Common myeloid progenitor, CD34-positive (primary cell): ENCODE results near the gene LGR6.

ENCODE experiments used
- CTCF ChIA-PET: fragments of 350-600 bp; sonication (Branson Sonifier 250); formaldehyde crosslinking; loops from one replicate; lab custom pipeline; 2021; ENCODE audit warnings: antibody characterized with exemption; lab: Charles Lee
- POLR2A ChIA-PET: fragments of 350-600 bp; sonication (Branson Sonifier 250); formaldehyde crosslinking; loops from one replicate; lab custom pipeline; 2021; ENCODE audit warnings: antibody characterized with exemption; lab: Charles Lee
- DNase-seq, 3 donors: peaks; one replicate each; pipeline versions ENCODE4 v3.0.0 to v3.0.0-alpha.2; 2013
- H3K27ac ChIP-seq, 2 experiments: 1 replicate in 1 of 2; 2 replicates in 1 of 2; pipeline ENCODE4 v1.7.0; 2013; ENCODE audit warnings: inconsistent platforms in 2 of 2, low read length in 2 of 2, mild to moderate bottlenecking in 2 of 2, low read depth in 1 of 2, moderate library complexity in 1 of 2; ENCODE audit not compliant: severe bottlenecking in 2 of 2, insufficient read depth in 1 of 2, poor library complexity in 1 of 2
- H3K27me3 ChIP-seq, 5 experiments: replicated peaks in 2 of 5; 1 replicate in 3 of 5; 2 replicates in 2 of 5; pipeline versions ENCODE4 v1.6.1 to v1.7.0; 2013; ENCODE audit warnings: low read length in 4 of 5, mild to moderate bottlenecking in 2 of 5, moderate library complexity in 2 of 5, inconsistent platforms in 1 of 5; ENCODE audit not compliant: insufficient read depth in 5 of 5, control insufficient read depth in 4 of 5
- H3K36me3 ChIP-seq, 4 experiments: 1 replicate in 2 of 4; 2 replicates in 2 of 4; pipeline versions ENCODE4 v1.6.1 to v1.7.0; 2013; ENCODE audit warnings: low read length in 3 of 4, control low read depth in 1 of 4, mild to moderate bottlenecking in 1 of 4; ENCODE audit not compliant: control insufficient read depth in 4 of 4, insufficient read depth in 4 of 4
- H3K4me1 ChIP-seq, 4 experiments: 1 replicate in 3 of 4; 2 replicates in 1 of 4; pipeline versions ENCODE4 v1.6.1 to v1.7.1; 2013; ENCODE audit warnings: low read length in 3 of 4, mild to moderate bottlenecking in 3 of 4, control low read depth in 1 of 4, inconsistent platforms in 1 of 4, moderate library complexity in 1 of 4; ENCODE audit not compliant: control insufficient read depth in 4 of 4, insufficient read depth in 4 of 4; ENCODE audit errors: control extremely low read depth in 1 of 4
- H3K4me3 ChIP-seq, 7 experiments: 1 replicate in 4 of 7; 2 replicates in 3 of 7; pipeline versions ENCODE4 v1.5.1 to v1.7.0; 2013; ENCODE audit warnings: mild to moderate bottlenecking in 7 of 7, low read length in 6 of 7, moderate library complexity in 6 of 7, inconsistent platforms in 2 of 7, low read depth in 2 of 7, control low read depth in 1 of 7; ENCODE audit not compliant: insufficient read depth in 4 of 7, control insufficient read depth in 1 of 7; ENCODE audit errors: extremely low read depth in 1 of 7
- H3K9me3 ChIP-seq, 5 experiments: 1 replicate in 4 of 5; 2 replicates in 1 of 5; pipeline versions ENCODE4 v1.6.1 to v1.7.1; 2013; ENCODE audit warnings: low read length in 4 of 5, mild to moderate bottlenecking in 2 of 5, inconsistent platforms in 1 of 5, low read depth in 1 of 5, moderate library complexity in 1 of 5; ENCODE audit not compliant: control insufficient read depth in 4 of 5, insufficient read depth in 2 of 5; ENCODE audit errors: control extremely low read depth in 1 of 5
- WGBS: methylation state at CpG from one replicate; pipeline ENCODE4 v1.1.5; 2013; ENCODE audit not compliant: insufficient coverage; 5-methylcytosine and 5-hydroxymethylcytosine counted together

Gene LGR6

GRCh38 chr1:202276081-202276715 is 82.6 kb downstream of the LGR6 start:
- no peak for DNase-seq
- 99% methylated on average over 11 of the region's 11 CpGs for WGBS
- Histone ChIP-seq H3K4me3 (no peak overlapping the region), H3K27ac (no peak overlapping the region), H3K4me1 (peaks cover 0 to 14% (median 5%) of the 10 kb centered on the region in 4 experiments), H3K27me3 (peaks cover 0 to 33% (median 16%) of the 10 kb centered on the region in 5 experiments), H3K36me3 (no peaks in the 10 kb centered on the region), H3K9me3 (no peaks in the 10 kb centered on the region)
- ChIA-PET CTCF (interaction anchor here (0.8 to 5.4 kb wide), 5 partner anchors 12 to 121 kb away, joined by 3 to 47 read pairs (median 4); no protein-coding TSS in a partner anchor), POLR2A (no interaction called here)

- Histone ChIP-seq H3K36me3 (no peaks in the 10 kb centered on the region), H3K9me3 (no peaks in the 10 kb centered on the region), H3K27ac (no peak overlapping the region), H3K4me3 (no peak overlapping the region), H3K4me1 (peaks cover 0 to 21% (median 7%) of the 10 kb centered on the region in 4 experiments), H3K27me3 (peaks cover 0 to 36% (median 16%) of the 10 kb centered on the region in 5 experiments)
- ChIA-PET CTCF (interaction anchor here (0.8 to 2.9 kb wide), 3 partner anchors 39 to 122 kb away, joined by 3 to 11 read pairs (median 3); no protein-coding TSS in a partner anchor), POLR2A (no interaction called here)
- WGBS = 98% methylated on average over 3 of the region's 3 CpGs
- no peak for DNase-seq
Observed at GRCh38 chr1:202276920-202277319, 83.3 kb downstream of the LGR6 start.

GRCh38 chr1:202278751-202279150 is 85.2 kb downstream of the LGR6 start:
- Histone ChIP-seq H3K4me1 (peaks cover 6 to 39% (median 17%) of the 10 kb centered on the region in 4 experiments), H3K36me3 (no peaks in the 10 kb centered on the region), H3K27me3 (peaks cover 0 to 41% (median 22%) of the 10 kb centered on the region in 5 experiments), H3K27ac (no peak overlapping the region), H3K9me3 (no peaks in the 10 kb centered on the region), H3K4me3 (no peak overlapping the region)
- ChIA-PET CTCF (interaction anchor here (0.8 to 2.9 kb wide), 7 partner anchors 9 to 79 kb away, joined by 3 to 11 read pairs (median 4); no protein-coding TSS in a partner anchor), POLR2A (no interaction called here)
- no CpG with 5 or more reads among the region's 2 CpGs for WGBS
- no peak for DNase-seq

GRCh38 chr1:202279806-202280205 is 86.2 kb downstream of the LGR6 start:
- Histone ChIP-seq H3K27ac (no peak overlapping the region), H3K4me3 (no peak overlapping the region), H3K4me1 (peaks cover 6 to 36% (median 17%) of the 10 kb centered on the region in 4 experiments), H3K9me3 (no peaks in the 10 kb centered on the region), H3K36me3 (no peaks in the 10 kb centered on the region), H3K27me3 (peaks cover 0 to 46% (median 30%) of the 10 kb centered on the region in 5 experiments)
- no peak for DNase-seq
- POLR2A ChIA-PET = no interaction called here
- CTCF ChIA-PET = interaction anchor here (2.3 to 2.9 kb wide), 2 partner anchors 12 to 36 kb away, joined by 9 to 11 read pairs; no protein-coding TSS in a partner anchor
- WGBS = 94% methylated on average over 2 of the region's 2 CpGs

GRCh38 chr1:202280595-202280994 is 87.0 kb downstream of the LGR6 start:
- Histone ChIP-seq H3K4me1 (peaks cover 6 to 36% (median 17%) of the 10 kb centered on the region in 4 experiments), H3K27me3 (peaks cover 0 to 54% (median 38%) of the 10 kb centered on the region in 5 experiments)
- CTCF ChIA-PET = interaction anchor here (1.1 to 2.3 kb wide), 3 partner anchors 10 to 35 kb away, joined by 3 to 9 read pairs (median 6); no protein-coding TSS in a partner anchor

GRCh38 chr1:202281316-202282024 is 87.9 kb downstream of the LGR6 start:
- Histone ChIP-seq H3K9me3 (no peaks in the 10 kb centered on the region), H3K36me3 (no peaks in the 10 kb centered on the region), H3K27ac (no peak overlapping the region), H3K4me1 (peaks cover 6 to 36% (median 17%) of the 10 kb centered on the region in 4 experiments), H3K27me3 (peaks cover 0 to 62% (median 35%) of the 10 kb centered on the region in 5 experiments), H3K4me3 (peak overlapping the region in 1 of 7 experiments; percentile 12)
- DNase-seq = peak in 1 of 3 donors; percentile 20
- ChIA-PET CTCF (interaction anchor here (0.8 to 3.5 kb wide), 8 partner anchors 8 to 92 kb away, joined by 3 to 23 read pairs (median 4); no protein-coding TSS in a partner anchor), POLR2A (no interaction called here)
- WGBS = 0% methylated on average over 1 of the region's 5 CpGs

More at GRCh38 chr1:202280595-202280994, 87.0 kb downstream of the LGR6 start:
- POLR2A ChIA-PET = no interaction called here
- no peak for DNase-seq
- Histone ChIP-seq H3K4me3 (no peak overlapping the region), H3K36me3 (no peaks in the 10 kb centered on the region), H3K9me3 (no peaks in the 10 kb centered on the region), H3K27ac (no peak overlapping the region)
- 94% methylated on average over 6 of the region's 7 CpGs for WGBS
